NCI-H510A treated with DMSO at 0.1 percent for 48 hours (cell line): ENCODE measurements around the gene PKD2.
"Not testable (repeated sequence)": the region's sequence is repeated elsewhere in the genome, so short reads cannot be mapped to it uniquely, and the experiment has no call there.

Source experiments
- DNase-seq: peaks from one replicate; lab custom pipeline; 2025; lab: John Stamatoyannopoulos, UW

Gene PKD2

GRCh38 chr4:88070031-88070430 is 62.6 kb downstream of the PKD2 start:
- DNase-seq = no peak

DNA sequence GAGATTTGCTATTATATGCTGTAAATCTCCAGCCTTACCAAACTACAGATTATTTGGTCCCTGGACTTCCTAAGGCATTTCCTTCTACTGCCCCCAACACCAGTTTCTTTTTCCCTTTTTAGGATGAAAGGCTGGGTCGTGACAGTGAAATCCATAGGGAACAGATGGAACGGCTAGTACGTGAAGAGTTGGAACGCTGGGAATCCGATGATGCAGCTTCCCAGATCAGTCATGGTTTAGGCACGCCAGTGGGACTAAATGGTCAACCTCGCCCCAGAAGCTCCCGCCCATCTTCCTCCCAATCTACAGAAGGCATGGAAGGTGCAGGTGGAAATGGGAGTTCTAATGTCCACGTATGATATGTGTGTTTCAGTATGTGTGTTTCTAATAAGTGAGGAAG is 67.9 kb downstream of the PKD2 start:
- DNase-seq = no peak

DNA sequence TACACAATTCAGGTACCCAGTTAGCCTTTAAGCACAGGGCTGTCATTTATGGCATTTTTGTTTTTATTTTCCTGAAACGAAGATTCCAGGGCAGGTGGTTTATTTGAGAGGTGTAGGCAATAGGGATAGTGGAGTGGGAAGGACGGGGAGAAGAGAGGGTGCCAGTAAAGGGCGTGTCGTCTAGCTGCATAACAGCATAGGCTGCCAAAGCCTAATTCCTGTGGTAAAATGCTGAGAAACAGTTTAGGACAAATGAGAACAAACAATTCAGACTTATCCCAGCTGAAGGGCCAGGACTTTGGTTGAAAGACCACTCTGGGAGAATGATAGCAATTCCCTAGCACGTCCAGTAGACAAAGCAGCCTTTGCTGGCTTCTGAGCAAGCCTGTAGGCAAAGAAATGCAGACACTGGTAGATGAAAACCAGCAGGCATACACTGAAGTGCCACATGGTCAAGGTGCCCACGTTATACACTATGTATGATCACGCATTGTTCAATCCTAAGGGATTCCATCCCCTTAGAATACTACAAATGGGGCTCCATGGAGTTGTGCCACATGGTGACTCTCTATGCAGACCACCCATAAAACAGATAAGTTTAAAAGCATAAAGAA is 70.6 kb downstream of the PKD2 start:
- DNase-seq = no peak

DNA sequence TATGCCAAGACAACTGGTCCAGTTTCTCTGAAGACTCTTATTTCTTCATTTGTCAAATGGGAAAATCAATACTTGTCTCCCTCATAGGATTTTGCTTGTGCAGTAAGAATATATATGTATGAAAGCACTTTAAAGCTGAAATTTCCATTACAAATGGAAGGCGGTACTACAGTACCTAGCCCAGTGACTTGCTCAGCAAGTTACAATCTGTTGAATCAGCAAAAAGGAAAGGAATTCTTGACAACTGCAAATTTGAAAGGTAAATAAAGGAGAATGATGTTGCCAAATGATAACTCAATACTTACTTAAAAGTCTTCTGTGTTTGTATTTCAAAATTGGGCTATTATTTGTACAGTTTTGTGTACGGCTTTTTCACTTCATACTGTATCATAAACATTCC is 71.1 kb downstream of the PKD2 start:
- no peak for DNase-seq

DNA sequence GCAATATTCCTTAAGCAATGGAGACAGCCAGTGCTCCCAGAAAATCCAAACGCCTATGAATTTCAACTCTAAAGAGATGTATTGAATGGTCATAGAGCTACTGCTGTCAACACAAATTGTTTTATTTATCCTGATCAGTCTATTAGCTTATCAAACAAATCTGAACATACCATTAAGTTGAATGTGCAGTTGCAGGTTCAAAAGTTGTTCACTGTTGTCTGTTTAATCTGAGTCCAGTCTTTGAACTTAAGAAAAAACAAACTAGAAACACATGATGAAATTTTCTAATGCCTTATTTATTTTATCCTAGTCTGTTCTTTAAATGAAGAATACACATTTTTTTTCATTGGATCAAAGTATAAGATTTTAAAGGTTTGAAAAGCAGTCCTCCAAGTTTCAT is 73.2 kb downstream of the PKD2 start:
- DNase-seq = no peak

- DNase-seq = no peak
Observed at GRCh38 chr4:88087004-88087403, 79.6 kb downstream of the PKD2 start.

- no peak for DNase-seq
Observed at GRCh38 chr4:88090898-88091297, 83.5 kb downstream of the PKD2 start.

- DNase-seq = no peak
Observed at GRCh38 chr4:88091378-88091777, 83.9 kb downstream of the PKD2 start.

- no peak for DNase-seq
Observed at GRCh38 chr4:88093874-88094273, 86.4 kb downstream of the PKD2 start.

DNA sequence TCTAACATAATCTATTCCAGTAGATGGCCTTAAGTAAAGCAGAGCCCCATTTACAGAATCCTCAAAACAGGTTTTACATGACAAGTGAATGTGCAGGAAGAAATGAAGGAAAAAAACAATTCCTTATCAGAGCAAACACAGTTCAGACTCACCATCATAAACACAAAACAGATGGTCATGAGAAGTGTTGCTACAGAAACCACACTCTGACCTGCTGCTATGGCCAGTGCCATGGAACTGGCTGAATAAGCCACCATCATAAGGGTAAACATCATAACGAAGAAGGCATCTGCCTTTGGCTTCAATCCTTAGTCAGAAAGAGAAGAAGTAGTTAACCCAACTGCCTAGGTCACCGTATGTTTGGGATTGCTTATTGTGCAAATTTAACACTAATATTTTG is 89.9 kb downstream of the PKD2 start:
- DNase-seq = no peak

GRCh38 chr4:88097781-88098180 is 90.3 kb downstream of the PKD2 start:
- no peak for DNase-seq

DNA sequence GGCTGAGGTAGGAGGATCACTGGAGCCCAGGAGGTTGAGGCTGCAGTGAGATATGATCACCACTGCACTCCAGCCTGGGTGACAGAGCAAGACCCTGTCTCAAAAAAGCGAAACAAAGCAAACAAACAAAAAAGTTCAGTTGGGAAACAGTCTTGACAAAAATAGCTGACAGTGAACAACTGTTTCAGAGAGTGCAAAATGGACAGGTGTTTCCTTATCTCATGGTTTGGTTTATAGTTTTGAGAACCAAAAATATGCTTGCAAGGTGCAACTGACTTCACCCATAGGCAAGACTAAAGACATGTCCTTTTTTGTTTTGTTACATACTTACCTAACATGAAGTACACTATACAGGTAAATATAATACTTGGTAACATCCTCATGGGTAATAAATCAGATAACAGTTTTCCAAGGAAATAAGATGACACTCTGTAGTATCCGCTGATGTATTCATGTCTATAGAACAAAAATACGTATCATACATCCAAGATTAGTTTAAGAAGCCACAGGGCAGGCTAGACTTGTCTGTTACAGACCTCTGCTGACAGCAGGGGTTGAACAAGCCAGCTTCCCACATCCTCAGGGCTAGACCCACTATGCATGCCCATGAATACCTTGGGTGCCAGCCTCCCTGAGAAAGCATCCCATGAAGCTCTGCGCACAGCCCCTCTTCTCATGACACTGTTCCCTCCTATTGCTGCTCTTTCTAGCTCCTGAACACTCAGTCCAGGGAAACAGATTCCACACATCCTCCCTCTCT is 91.7 kb downstream of the PKD2 start:
- DNase-seq = no peak

GRCh38 chr4:88101165-88101564 is 93.7 kb downstream of the PKD2 start:
- DNase-seq = no peak

- no peak for DNase-seq
Observed at GRCh38 chr4:88102026-88102425, 94.6 kb downstream of the PKD2 start.

- no peak for DNase-seq
Observed at GRCh38 chr4:88104902-88105610, 97.6 kb downstream of the PKD2 start.

DNA sequence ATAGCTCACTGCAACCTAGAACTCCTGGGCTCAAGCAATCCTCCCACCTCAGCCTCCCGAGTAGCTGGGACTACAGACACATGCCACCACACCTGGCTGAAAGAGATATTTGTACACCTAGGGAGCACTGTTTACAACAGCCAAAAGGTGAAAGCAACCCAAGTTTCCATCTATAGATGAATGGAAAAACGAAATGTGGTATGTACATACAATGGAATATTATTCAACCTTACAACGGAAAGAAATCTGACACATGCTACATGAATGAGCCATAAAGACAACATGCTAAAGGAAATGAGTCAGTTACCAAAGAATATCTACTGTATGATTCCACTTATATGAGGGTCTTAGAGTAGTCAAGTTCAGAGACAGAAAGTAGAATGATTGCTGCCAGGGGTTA is 98.8 kb downstream of the PKD2 start:
- DNase-seq = no peak

- no peak for DNase-seq
Observed at GRCh38 chr4:88107406-88108107, 100.1 kb downstream of the PKD2 start.

DNA sequence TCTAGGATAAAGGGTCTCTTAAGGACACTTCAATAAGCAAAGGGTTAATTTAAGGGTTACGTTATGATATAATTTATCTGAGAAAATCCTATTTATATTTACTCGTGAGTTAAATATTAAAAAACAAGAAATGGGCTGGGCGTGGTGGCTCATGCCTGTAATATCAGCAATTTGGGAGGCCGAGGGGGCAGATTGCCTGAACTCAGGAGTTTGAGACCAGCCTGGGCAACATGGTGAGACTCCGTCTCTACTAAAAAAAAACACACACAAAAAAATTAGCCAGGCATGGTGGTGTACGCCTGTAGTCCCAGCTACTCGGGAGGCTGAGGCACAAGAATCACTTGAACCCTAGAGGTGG is 100.7 kb downstream of the PKD2 start:
- DNase-seq = not testable (repeated sequence)

DNA sequence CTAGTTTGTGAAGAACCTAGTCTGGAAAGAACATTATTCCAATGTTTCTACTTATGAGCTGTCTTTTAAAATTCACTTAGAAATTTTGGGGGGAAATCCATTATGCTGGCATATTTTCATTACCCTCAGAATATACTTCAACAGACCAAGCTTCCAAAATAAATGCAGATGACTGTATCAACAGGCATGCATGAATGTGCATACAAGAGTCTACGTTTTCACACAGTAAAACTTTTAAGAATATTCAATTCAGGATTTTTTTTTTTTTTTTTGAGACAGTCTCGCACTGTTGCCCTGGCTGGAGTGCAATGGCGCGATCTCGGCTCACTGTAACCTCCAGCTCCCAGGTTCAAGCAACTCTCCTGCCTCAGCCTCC is 101.3 kb downstream of the PKD2 start:
- DNase-seq = no peak

DNA sequence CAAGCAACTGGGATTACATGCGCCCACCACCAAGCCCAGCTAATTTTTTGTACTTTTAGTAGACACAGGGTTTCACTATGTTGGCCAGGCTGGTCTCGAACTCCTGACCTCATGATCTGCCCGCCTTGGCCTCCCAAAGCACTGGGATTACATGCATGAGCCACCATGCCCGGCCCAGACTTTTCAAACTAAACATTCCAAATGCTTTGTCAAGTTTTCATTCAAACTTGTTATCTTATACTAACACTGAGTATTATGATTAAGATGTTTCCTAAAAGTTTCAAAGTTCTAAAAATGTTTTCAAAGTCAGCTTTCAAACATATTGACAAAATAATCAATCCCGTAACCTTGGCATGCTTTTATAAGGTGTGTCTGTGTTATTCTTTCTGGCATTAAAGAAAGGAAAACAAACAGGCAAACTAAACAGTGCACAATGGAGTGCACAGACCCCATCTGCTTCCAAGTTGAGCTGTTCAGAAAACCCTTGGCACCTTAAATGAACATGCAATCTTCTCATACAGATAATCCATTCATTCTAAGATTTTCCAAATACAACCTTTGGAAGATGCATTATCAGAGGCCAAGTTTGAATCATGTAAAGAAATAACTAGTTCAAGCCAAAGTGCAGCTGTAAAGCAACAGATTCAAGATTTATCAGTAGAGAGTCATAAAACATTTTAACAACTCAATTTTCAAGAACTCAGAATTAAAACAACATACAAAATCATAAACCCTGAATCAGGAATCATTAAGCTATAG is 101.9 kb downstream of the PKD2 start:
- DNase-seq = no peak

GRCh38 chr4:88110826-88111225 is 103.4 kb downstream of the PKD2 start:
- DNase-seq = no peak

DNA sequence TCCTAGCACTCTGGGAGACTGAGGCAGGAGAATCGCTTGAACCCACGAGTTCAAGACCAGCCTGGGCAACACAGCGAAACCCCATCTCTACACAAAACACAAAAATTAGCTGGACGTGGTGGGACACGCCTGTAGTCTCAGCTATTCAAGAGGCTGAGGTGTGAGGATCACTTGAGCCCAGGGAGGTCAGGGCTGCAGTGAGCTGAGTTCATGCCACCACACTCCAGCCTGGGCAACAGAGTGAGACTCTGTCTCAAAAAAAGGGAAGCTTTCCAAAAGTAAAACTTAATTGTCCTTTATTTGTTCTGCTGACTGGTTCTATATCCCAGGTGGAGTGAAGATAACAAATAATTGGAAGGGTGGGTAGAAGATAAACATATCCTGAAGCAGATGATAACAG is 105.4 kb downstream of the PKD2 start:
- DNase-seq = no peak
